H1 (cell line): ENCODE data around the gene CBLC. TPM values are rescaled to one million over a fixed set of nuclear protein-coding genes. Genes with fewer than 3 reads are reported as not detected.

ENCODE experiments used
- CTCF ChIA-PET: fragments of 300-600 bp; sonication (Branson Sonifier 250); formaldehyde crosslinking; loops from one replicate; lab custom pipeline; 2021; ENCODE audit not compliant: partially characterized antibody; lab: Charles Lee
- POLR2A ChIA-PET: fragments of 300-600 bp; sonication (Branson Sonifier 250); formaldehyde crosslinking; loops from one replicate; lab custom pipeline; 2021; ENCODE audit warnings: inconsistent platforms; ENCODE audit not compliant: partially characterized antibody; lab: Charles Lee
- DNase-seq, 2 experiments: peaks; one replicate each; pipeline versions ENCODE4 v3.0.0 to v3.0.0-alpha.2; 2010 to 2022; ENCODE audit warnings: low spot score in 2 of 2, low read depth in 1 of 2, mixed read lengths in 1 of 2
- FAIRE-seq: peaks from 2 replicates; lab custom pipeline; 2011; peaks lifted over from hg19 to GRCh38; lab: Jason Lieb, UNC
- H2AFZ ChIP-seq: 2 replicates; pipeline ENCODE4 v1.8.1; 2012; ENCODE audit warnings: low read length, inconsistent platforms
- H2AK5ac ChIP-seq: 2 replicates; pipeline ENCODE4 v1.6.1; 2013; ENCODE audit warnings: low read depth, low read length
- H2BK120ac ChIP-seq: replicated peaks from 2 replicates; pipeline ENCODE3; 2013; ENCODE audit warnings: low read depth, low read length, inconsistent platforms
- H2BK12ac ChIP-seq: 2 replicates; pipeline ENCODE4 v1.6.1; 2013; ENCODE audit warnings: low read depth, low read length
- H2BK15ac ChIP-seq: 2 replicates; pipeline ENCODE4 v1.6.1; 2013; ENCODE audit warnings: low read length
- H2BK20ac ChIP-seq: 2 replicates; pipeline ENCODE4 v1.6.1; 2013; ENCODE audit warnings: low read length
- H2BK5ac ChIP-seq: 2 replicates; pipeline ENCODE4 v1.6.1; 2013; ENCODE audit warnings: low read depth, low read length
- H3K14ac ChIP-seq: 2 replicates; pipeline ENCODE4 v1.6.1; 2013; ENCODE audit warnings: inconsistent platforms; ENCODE audit not compliant: insufficient read length
- H3K18ac ChIP-seq: 2 replicates; pipeline ENCODE4 v1.6.1; 2013; ENCODE audit warnings: low read length; ENCODE audit errors: extremely low read depth
- H3K23ac ChIP-seq: 2 replicates; pipeline ENCODE4 v1.6.1; 2013; ENCODE audit warnings: inconsistent platforms; ENCODE audit not compliant: insufficient read length
- H3K23me2 ChIP-seq: 2 replicates; pipeline ENCODE4 v1.6.1; 2013; ENCODE audit warnings: low read depth, low read length
- H3K27ac ChIP-seq: 2 replicates; pipeline ENCODE4 v1.6.1; 2011; ENCODE audit warnings: low read depth, low read length, inconsistent platforms
- H3K27me3 ChIP-seq, 4 experiments: replicated peaks in 1 of 4; 1 replicate in 1 of 4; 2 replicates in 3 of 4; pipeline versions ENCODE4 v1.6.1 to v1.8.1; 2011 to 2013; ENCODE audit warnings: low read length in 3 of 4, mild to moderate bottlenecking in 3 of 4, inconsistent platforms in 2 of 4, mixed read lengths in 2 of 4, moderate library complexity in 1 of 4; ENCODE audit not compliant: control insufficient read depth in 3 of 4, insufficient read depth in 3 of 4; ENCODE audit errors: extremely low read depth in 1 of 4
- H3K36me3 ChIP-seq, 4 experiments: 2 replicates each; pipeline versions ENCODE4 v1.6.1 to v1.8.1; 2011 to 2013; ENCODE audit warnings: mild to moderate bottlenecking in 4 of 4, low read length in 3 of 4, moderate library complexity in 2 of 4, control low read depth in 1 of 4, inconsistent platforms in 1 of 4; ENCODE audit not compliant: insufficient read depth in 4 of 4, control insufficient read depth in 2 of 4
- H3K4ac ChIP-seq: replicated peaks from 2 replicates; pipeline ENCODE3; 2013; ENCODE audit warnings: low read length, low read depth, mixed read lengths, inconsistent platforms; ENCODE audit not compliant: insufficient read length
- H3K4me1 ChIP-seq, 4 experiments: replicated peaks in 1 of 4; 1 replicate in 1 of 4; 2 replicates in 3 of 4; pipeline versions ENCODE4 v1.6.1 to v1.8.1; 2011 to 2013; ENCODE audit warnings: low read length in 3 of 4, inconsistent platforms in 2 of 4, mixed read lengths in 1 of 4; ENCODE audit not compliant: insufficient read depth in 4 of 4, control insufficient read depth in 3 of 4
- H3K4me2 ChIP-seq, 2 experiments: 2 replicates each; pipeline versions ENCODE4 v1.6.1 to v1.8.1; 2011 to 2013; ENCODE audit warnings: low read depth in 2 of 2, low read length in 2 of 2, control low read depth in 1 of 2, inconsistent platforms in 1 of 2, mild to moderate bottlenecking in 1 of 2; ENCODE audit not compliant: insufficient read depth in 1 of 2
- H3K4me3 ChIP-seq, 4 experiments: fragments of 200-600, 300-600 bp in 1 of 4; sonication (generic), shearing (Covaris generic), sonication (Bioruptor Twin) in 1 of 4; 2 replicates each; pipeline versions ENCODE4 v1.5.1 to v1.8.1; 2011 to 2016; ENCODE audit warnings: low read length in 4 of 4, low read depth in 3 of 4, control low read depth in 2 of 4, inconsistent platforms in 2 of 4, mild to moderate bottlenecking in 2 of 4, mixed read lengths in 1 of 4, moderate library complexity in 1 of 4; ENCODE audit not compliant: insufficient read depth in 2 of 4; ENCODE audit errors: extremely low read depth in 1 of 4
- H3K56ac ChIP-seq: replicated peaks from 2 replicates; pipeline ENCODE3; 2013; ENCODE audit warnings: low read depth, mild to moderate bottlenecking, mixed read lengths, low read length, inconsistent platforms; ENCODE audit not compliant: insufficient read length
- H3K79me1 ChIP-seq: 2 replicates; pipeline ENCODE4 v1.6.1; 2013; ENCODE audit warnings: low read depth, low read length, control low read depth
- H3K79me2 ChIP-seq, 2 experiments: 2 replicates each; pipeline versions ENCODE4 v1.6.1 to v1.8.1; 2012 to 2013; ENCODE audit warnings: low read length in 2 of 2, mild to moderate bottlenecking in 2 of 2, inconsistent platforms in 1 of 2; ENCODE audit not compliant: insufficient read depth in 2 of 2, control insufficient read depth in 1 of 2
- H3K9ac ChIP-seq, 4 experiments: replicated peaks in 1 of 4; 1 replicate in 1 of 4; 2 replicates in 3 of 4; pipeline versions ENCODE4 v1.6.1 to v1.8.1; 2011 to 2013; ENCODE audit warnings: low read depth in 3 of 4, low read length in 3 of 4, control low read depth in 2 of 4, mild to moderate bottlenecking in 2 of 4, moderate library complexity in 2 of 4, inconsistent platforms in 1 of 4; ENCODE audit errors: extremely low read depth in 1 of 4
- H3K9me3 ChIP-seq, 2 experiments: 2 replicates each; pipeline versions ENCODE4 v1.6.1 to v1.8.1; 2012 to 2013; ENCODE audit warnings: mild to moderate bottlenecking in 2 of 2, moderate library complexity in 2 of 2, control low read depth in 1 of 2, inconsistent platforms in 1 of 2, low read depth in 1 of 2, low read length in 1 of 2, mixed read lengths in 1 of 2; ENCODE audit not compliant: insufficient read depth in 2 of 2
- H4K20me1 ChIP-seq, 2 experiments: replicated peaks in 1 of 2; 2 replicates each; pipeline versions ENCODE3 to v1.8.1; 2011 to 2013; ENCODE audit warnings: inconsistent platforms in 2 of 2, low read length in 2 of 2, mild to moderate bottlenecking in 1 of 2; ENCODE audit not compliant: insufficient read depth in 2 of 2, control insufficient read depth in 1 of 2
- H4K5ac ChIP-seq: 2 replicates; pipeline ENCODE4 v1.6.1; 2013; ENCODE audit warnings: low read length, low read depth, mixed read lengths, inconsistent platforms; ENCODE audit not compliant: insufficient read length
- H4K8ac ChIP-seq: 2 replicates; pipeline ENCODE4 v1.8.0; 2013; ENCODE audit warnings: mild to moderate bottlenecking, moderate library complexity, low read length, inconsistent platforms; ENCODE audit not compliant: insufficient read depth; ENCODE audit errors: extremely low read depth
- H4K91ac ChIP-seq: replicated peaks from 2 replicates; pipeline ENCODE3; 2013; ENCODE audit warnings: low read length, mixed read lengths, inconsistent platforms; ENCODE audit not compliant: insufficient read length
- ASH2L ChIP-seq: fragments of 200-600, 300-600 bp; sonication (generic); IDR thresholded peaks from one replicate; pipeline ENCODE4 v1.7.1; 2017; ENCODE audit warnings: low read length
- CBX8 ChIP-seq: fragments of 300-800, 300-1000 bp; sonication (generic); IDR thresholded peaks from 2 replicates; pipeline ENCODE4 v1.7.1; 2016; ENCODE audit warnings: low read depth, low read length, borderline replicate concordance
- POLR2AphosphoS5 ChIP-seq: IDR thresholded peaks from 2 replicates; pipeline ENCODE4 v1.6.1; 2011; ENCODE audit warnings: low read depth, low read length
- SP4 ChIP-seq: IDR thresholded peaks from 2 replicates; pipeline ENCODE4 v1.6.1; 2012; ENCODE audit warnings: low read length, inconsistent platforms
- USF2 ChIP-seq: IDR thresholded peaks from 2 replicates; pipeline ENCODE4 v1.6.1; 2011; ENCODE audit warnings: low read length, improper control_type of control experiment
- WGBS, 2 experiments: shearing (Covaris generic) in 1 of 2; methylation state at CpG; one replicate each; pipeline versions ENCODE4 v1.1.6 to v1.1.7; 2013 to 2015; ENCODE audit warnings: low lambda C conversion rate in 2 of 2, mixed read lengths in 2 of 2, inconsistent platforms in 1 of 2, low coverage in 1 of 2, missing lambda C conversion rate in 1 of 2; ENCODE audit not compliant: insufficient replicate concordance in 2 of 2, insufficient coverage in 1 of 2, insufficient read length in 1 of 2; ENCODE audit errors: extremely low coverage in 1 of 2, missing lambda C conversion rate in 1 of 2; 5-methylcytosine and 5-hydroxymethylcytosine counted together
- polyA plus RNA-seq, 7 experiments: library from polyadenylated mRNA; depleted of rRNA in 3 of 7; stranded (reverse) in 5 of 7; unstranded in 2 of 7; fragments of >200 nt in 5 of 7; fragments of 200-250 nt in 2 of 7; gene quantifications; 1 replicate in 5 of 7; 2 replicates in 1 of 7; 4 replicates in 1 of 7; pipeline versions ENCODE4 v1.2.1 to v1.2.3, GENCODE V29; 2011 to 2013; ENCODE audit warnings: missing spikeins in 2 of 7, mixed read lengths in 2 of 7
- total RNA-seq: library from RNA; stranded (reverse); fragmentation: NEBNext Ultra II Directional; extraction: Animal tissue kit (Norgen Biotek cat#: 25700); gene quantifications from 2 replicates; pipeline ENCODE4 v1.2.1, GENCODE V29; 2021

CBLC gene
- total and polyA plus RNA-seq, 2 of the 8 experiments (the other 6 are each of a cell fraction or from before 2014, with no cell fraction given) = 17.4 to 35.7 TPM

- Histone ChIP-seq H3K4me1 (0 out of 7 replicates have a peak, but pooled peaks cover 0 to 3% (median 0%) of the 10 kb centered on the region in 4 experiments), H3K18ac (no peak overlapping the region), H4K20me1 (peaks cover 0 to 3% of the 10 kb centered on the region in 2 experiments), H3K23ac (no peak overlapping the region), H3K9me3 (no peaks in the 10 kb centered on the region), H3K4ac (no peak overlapping the region), H2AK5ac (no peak overlapping the region), H3K14ac (no peak overlapping the region), H3K79me2 (no peaks in the 10 kb centered on the region), H3K9ac (no peak overlapping the region), H3K36me3 (peaks cover 3 to 29% (median 10%) of the 10 kb centered on the region in 4 experiments; a peak in 5 of 8 replicates), H4K8ac (no peak overlapping the region), H2BK5ac (no peak overlapping the region), H2BK15ac (no peak overlapping the region), H2BK20ac (no peak overlapping the region), H2BK12ac (no peak overlapping the region), H4K5ac (no peak overlapping the region), H4K91ac (no peak overlapping the region), H2AFZ (no peak overlapping the region), H3K4me3 (no peak overlapping the region), H3K23me2 (peaks cover 8% of the 10 kb centered on the region; the same call in 1 of the 2 replicates), H3K27ac (no peak overlapping the region), H3K27me3 (peaks cover 0 to 6% (median 1%) of the 10 kb centered on the region in 4 experiments; a peak in 3 of 7 replicates), H3K4me2 (no peak overlapping the region), H3K79me1 (no peaks in the 10 kb centered on the region; the same call in 1 of the 2 replicates), H2BK120ac (no peak overlapping the region), H3K56ac (no peak overlapping the region)
- POLR2A ChIA-PET = interaction anchor here (3.2 kb wide), 1 partner anchor 10 kb away, joined by 17 read pairs; the partner anchor contains the start of gene BCAM
- no peak for DNase-seq
- TF ChIP-seq POLR2AphosphoS5 (no peak), SP4 (no peak), USF2 (no peak), CBX8 (no peak), ASH2L (no peak)
- WGBS, 2 experiments = 90% methylated on average over 23 of the region's 28 CpGs; no CpG with 5 or more reads in 1 of the 2 experiments
- CTCF ChIA-PET = interaction anchor here (0.8 to 3.5 kb wide), 7 partner anchors 9 to 36 kb away, joined by 3 to 19 read pairs (median 3); no protein-coding TSS in a partner anchor
- FAIRE-seq = no peak
Measured at GRCh38 chr19:44819246-44819832, 41.6 kb downstream of the CBLC start.
